DMS79 treated with DMSO at 0.1 percent for 48 hours (cell line): ENCODE measurements around the gene LYPD8.

ENCODE experiments used
- DNase-seq: peaks from one replicate; lab custom pipeline; 2025; lab: John Stamatoyannopoulos, UW

Gene LYPD8

GRCh38 chr1:248697907-248698306 is 57.7 kb downstream of the LYPD8 start:
- no peak for DNase-seq

- no peak for DNase-seq
Measured at GRCh38 chr1:248696774-248697173, 58.8 kb downstream of the LYPD8 start.

GRCh38 chr1:248696261-248696660 is 59.3 kb downstream of the LYPD8 start:
- DNase-seq: no peak

GRCh38 chr1:248695451-248696132 is 60.0 kb downstream of the LYPD8 start:
- DNase-seq: no peak

GRCh38 chr1:248691567-248692155 is 63.9 kb downstream of the LYPD8 start:
- no peak for DNase-seq
